SK-N-SH (cell line): ENCODE data around the gene ETV1. TPM values are rescaled to one million over a fixed set of nuclear protein-coding genes. Genes with fewer than 3 reads are reported as not detected.

Source experiments
- CTCF ChIA-PET: fragments of 300-600, 350-600 bp; formaldehyde crosslinking; extraction: SDS; loops from one replicate; lab custom pipeline; 2021; lab: Yijun Ruan, JAX
- POLR2A ChIA-PET: fragments of 350-600 bp; sonication (Branson Sonifier 250); formaldehyde crosslinking; extraction: SDS; loops from one replicate; lab custom pipeline; 2020; ENCODE audit warnings: antibody characterized with exemption, inconsistent platforms; lab: Yijun Ruan, JAX
- DNase-seq: peaks from one replicate; pipeline ENCODE4 v3.0.0; 2012
- H2AFZ ChIP-seq: fragments of 200-600 bp; sonication (generic); 2 replicates; pipeline ENCODE4 v1.8.1; 2016; ENCODE audit warnings: antibody characterized with exemption, mild to moderate bottlenecking, low read depth
- H3F3A ChIP-seq: fragments of 200-600 bp; sonication (generic); replicated peaks from 2 replicates; pipeline ENCODE3; 2016; ENCODE audit warnings: antibody characterized with exemption, mild to moderate bottlenecking; ENCODE audit not compliant: insufficient read depth
- H3K27ac ChIP-seq, 2 experiments: fragments of 200-500 bp in 1 of 2; fragments of 200-600 bp in 1 of 2; sonication (Bioruptor generic) in 1 of 2; sonication (generic), shearing (Covaris generic) in 1 of 2; 2 replicates each; pipeline versions ENCODE4 v1.5.1 to v1.6.1; 2014 to 2016; ENCODE audit warnings: low read depth in 2 of 2, inconsistent platforms in 1 of 2, low read length in 1 of 2, mild to moderate bottlenecking in 1 of 2, mixed read lengths in 1 of 2
- H3K27me3 ChIP-seq: fragments of 200-600 bp; sonication (generic), shearing (Covaris generic); 2 replicates; pipeline ENCODE4 v1.6.1; 2016; ENCODE audit warnings: mixed run types; ENCODE audit not compliant: insufficient read depth
- H3K36me3 ChIP-seq, 2 experiments: fragments of 200-500 bp in 1 of 2; fragments of 200-600 bp in 1 of 2; sonication (Bioruptor generic) in 1 of 2; sonication (generic) in 1 of 2; replicated peaks in 1 of 2; 2 replicates each; pipeline versions ENCODE3 to v1.5.1; 2014 to 2016; ENCODE audit warnings: low read length in 1 of 2, mild to moderate bottlenecking in 1 of 2; ENCODE audit not compliant: insufficient read depth in 2 of 2, control insufficient read depth in 1 of 2
- H3K4me1 ChIP-seq, 2 experiments: fragments of 200-500 bp in 1 of 2; fragments of 200-600 bp in 1 of 2; sonication (Bioruptor generic) in 1 of 2; sonication (generic), shearing (Covaris generic) in 1 of 2; 2 replicates each; pipeline versions ENCODE4 v1.5.1 to v1.6.1; 2014 to 2016; ENCODE audit warnings: low read depth in 1 of 2, low read length in 1 of 2, mixed run types in 1 of 2; ENCODE audit not compliant: insufficient read depth in 2 of 2, control insufficient read depth in 1 of 2
- H3K4me2 ChIP-seq: fragments of 200-600 bp; sonication (generic), shearing (Covaris generic); 2 replicates; pipeline ENCODE4 v1.6.1; 2017; ENCODE audit warnings: mixed run types
- H3K4me3 ChIP-seq, 2 experiments: fragments of 200-500 bp in 1 of 2; fragments of 200-600 bp in 1 of 2; sonication (Bioruptor generic) in 1 of 2; sonication (generic), shearing (Covaris generic) in 1 of 2; 2 replicates each; pipeline versions ENCODE4 v1.5.1 to v1.8.1; 2014 to 2016; ENCODE audit warnings: low read depth in 2 of 2, inconsistent platforms in 1 of 2, low read length in 1 of 2, mild to moderate bottlenecking in 1 of 2, mixed read lengths in 1 of 2, moderate library complexity in 1 of 2
- H3K79me2 ChIP-seq: fragments of 200-600 bp; sonication (generic); 2 replicates; pipeline ENCODE4 v1.8.1; 2017; ENCODE audit warnings: mild to moderate bottlenecking; ENCODE audit not compliant: insufficient read depth
- H3K9ac ChIP-seq: fragments of 200-600 bp; sonication (generic); 2 replicates; pipeline ENCODE4 v1.6.1; 2017; ENCODE audit warnings: mixed run types
- H3K9me2 ChIP-seq: fragments of 200-600 bp; sonication (generic); 2 replicates; pipeline ENCODE4 v1.6.1; 2017; ENCODE audit warnings: mixed run types
- H3K9me3 ChIP-seq: fragments of 200-600 bp; sonication (generic); 2 replicates; pipeline ENCODE4 v1.6.1; 2017; ENCODE audit warnings: mixed run types, mild to moderate bottlenecking, moderate library complexity
- H4K20me1 ChIP-seq: fragments of 200-600 bp; sonication (generic); 2 replicates; pipeline ENCODE4 v1.6.1; 2017; ENCODE audit warnings: mild to moderate bottlenecking, mixed run types; ENCODE audit not compliant: insufficient read depth
- CHD2 ChIP-seq: fragments of 150-350 bp; IDR thresholded peaks from 2 replicates; pipeline ENCODE4 v1.6.1; 2018; ENCODE audit warnings: low read length; ENCODE audit not compliant: partially characterized antibody
- ELF1 ChIP-seq: IDR thresholded peaks from 2 replicates; pipeline ENCODE4 v1.4.0; 2012
- EZH2phosphoT487 ChIP-seq: fragments of 200-600 bp; sonication (generic); IDR thresholded peaks from 2 replicates; pipeline ENCODE4 v1.6.1; 2017; ENCODE audit warnings: low read depth, mixed run types, mild to moderate bottlenecking, antibody characterized with exemption, moderate library complexity, borderline replicate concordance
- FOXJ3 ChIP-seq: sonication (generic); formaldehyde crosslinking; IDR thresholded peaks from 2 replicates; pipeline ENCODE4 v1.5.1; 2020; ENCODE audit warnings: mild to moderate bottlenecking, missing genetic modification reagents
- FOXM1 ChIP-seq: IDR thresholded peaks from 2 replicates; pipeline ENCODE4 v1.4.0; 2012; ENCODE audit warnings: low read depth, mild to moderate bottlenecking
- GABPA ChIP-seq: IDR thresholded peaks from 2 replicates; pipeline ENCODE4 v1.4.0; 2012; ENCODE audit warnings: low read depth, mild to moderate bottlenecking
- GATA2 ChIP-seq: sonication (generic); formaldehyde crosslinking; IDR thresholded peaks from 2 replicates; pipeline ENCODE4 v1.5.0; 2020; ENCODE audit warnings: mild to moderate bottlenecking, missing genetic modification reagents
- NFIC ChIP-seq: IDR thresholded peaks from 2 replicates; pipeline ENCODE4 v1.4.0; 2012; ENCODE audit warnings: borderline replicate concordance
- POLR2AphosphoS5 ChIP-seq: IDR thresholded peaks from 2 replicates; pipeline ENCODE4 v1.6.1; 2012; ENCODE audit warnings: low read depth, low read length
- RFX5 ChIP-seq: IDR thresholded peaks from 2 replicates; pipeline ENCODE4 v1.6.1; 2012; ENCODE audit warnings: mild to moderate bottlenecking, improper control_type of control experiment, low read length
- SMC3 ChIP-seq: IDR thresholded peaks from 2 replicates; pipeline ENCODE4 v1.6.1; 2012; ENCODE audit warnings: low read depth, low read length, improper control_type of control experiment
- TAF1 ChIP-seq: IDR thresholded peaks from 2 replicates; pipeline ENCODE4 v1.6.1; 2012; ENCODE audit warnings: low read depth, mild to moderate bottlenecking, low read length, moderate library complexity, borderline replicate concordance
- TCF12 ChIP-seq: IDR thresholded peaks from 2 replicates; pipeline ENCODE4 v1.4.0; 2012
- TEAD4 ChIP-seq: IDR thresholded peaks from 2 replicates; pipeline ENCODE4 v1.4.0; 2012; ENCODE audit warnings: mild to moderate bottlenecking, borderline replicate concordance; ENCODE audit not compliant: insufficient read depth
- WGBS: methylation state at CpG from one replicate; pipeline ENCODE4 v1.1.6; 2017; ENCODE audit warnings: low lambda C conversion rate; 5-methylcytosine and 5-hydroxymethylcytosine counted together
- polyA plus RNA-seq, 3 experiments: library from polyadenylated mRNA; depleted of rRNA; stranded (reverse); fragments of >200 nt; gene quantifications; 2 replicates each; pipeline ENCODE4 v1.2.3, GENCODE V29; 2012
- TF ChIP-seq, protein P1 (sequence below): IDR thresholded peaks from 2 replicates; pipeline ENCODE4; 2012

The ETV1 gene
- polyA plus RNA-seq, 1 of the 3 experiments (the other 2 are of a cell fraction), result 24.9 TPM

DNA sequence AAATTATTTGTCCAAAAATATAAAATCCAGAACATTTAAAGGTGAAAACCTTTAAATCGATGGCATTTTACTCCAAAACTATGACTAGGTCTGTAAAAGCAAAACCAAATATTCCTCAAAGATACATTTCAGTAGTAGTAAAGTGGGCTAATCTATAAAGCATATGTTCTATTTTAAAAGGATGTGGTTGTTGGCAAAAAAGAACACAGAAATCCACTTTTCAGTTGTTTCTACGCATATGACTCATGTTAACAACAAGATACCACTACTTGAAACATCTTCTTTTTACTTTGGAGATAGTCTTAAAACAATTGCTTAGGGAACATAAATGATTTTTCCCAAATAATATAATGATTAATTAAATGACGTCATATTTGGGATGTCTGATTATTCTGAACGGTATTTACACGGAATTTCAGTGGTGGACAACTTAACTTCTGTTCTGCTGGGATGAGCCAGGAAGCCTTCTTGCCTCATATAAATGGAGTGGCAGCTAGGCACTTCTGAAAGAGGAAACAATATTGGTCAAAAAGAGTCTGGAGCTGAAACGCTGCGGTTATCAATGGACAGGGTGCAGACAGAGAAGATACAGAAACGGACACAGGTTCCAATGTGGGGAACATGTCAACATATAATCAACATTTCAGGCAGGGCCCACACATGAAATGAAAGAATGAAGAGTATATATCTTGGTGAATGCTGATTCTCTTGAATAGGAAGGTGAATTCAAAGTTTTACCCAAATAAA lies 78.5 kb downstream of the ETV1 start:
- Histone ChIP-seq H3K4me1 (peaks cover 0 to 16% of the 10 kb centered on the region in 2 experiments; a peak in 3 of 4 replicates), H3K9me2 (no peaks in the 10 kb centered on the region), H3K4me3 (no peak overlapping the region), H3K36me3 (peaks cover 4 to 11% of the 10 kb centered on the region in 2 experiments), H3K9ac (no peak overlapping the region), H3K4me2 (no peak overlapping the region), H3K9me3 (no peaks in the 10 kb centered on the region), H3K27me3 (no peaks in the 10 kb centered on the region), H3K79me2 (no peaks in the 10 kb centered on the region), H3F3A (peaks cover 8% of the 10 kb centered on the region), H3K27ac (no peak overlapping the region), H4K20me1 (no peaks in the 10 kb centered on the region), H2AFZ (no peak overlapping the region)
- TF ChIP-seq TEAD4 (no peak), GABPA (no peak), ELF1 (no peak), CHD2 (no peak), RFX5 (no peak), TAF1 (no peak), NFIC (no peak), EZH2phosphoT487 (no peak)
- TF ChIP-seq, protein P1, sequence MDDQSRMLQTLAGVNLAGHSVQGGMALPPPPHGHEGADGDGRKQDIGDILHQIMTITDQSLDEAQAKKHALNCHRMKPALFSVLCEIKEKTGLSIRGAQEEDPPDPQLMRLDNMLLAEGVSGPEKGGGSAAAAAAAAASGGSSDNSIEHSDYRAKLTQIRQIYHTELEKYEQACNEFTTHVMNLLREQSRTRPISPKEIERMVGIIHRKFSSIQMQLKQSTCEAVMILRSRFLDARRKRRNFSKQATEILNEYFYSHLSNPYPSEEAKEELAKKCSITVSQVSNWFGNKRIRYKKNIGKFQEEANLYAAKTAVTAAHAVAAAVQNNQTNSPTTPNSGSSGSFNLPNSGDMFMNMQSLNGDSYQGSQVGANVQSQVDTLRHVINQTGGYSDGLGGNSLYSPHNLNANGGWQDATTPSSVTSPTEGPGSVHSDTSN, result no peak
- ChIA-PET POLR2A (no interaction called here), CTCF (interaction anchor here (1.4 to 1.6 kb wide), 3 partner anchors 10 to 777 kb away, joined by 3 to 5 read pairs (median 3); partner anchors contain the start of gene ETV1)
- WGBS, result 94% methylated on average over 8 of the region's 8 CpGs
- no peak for DNase-seq

DNA sequence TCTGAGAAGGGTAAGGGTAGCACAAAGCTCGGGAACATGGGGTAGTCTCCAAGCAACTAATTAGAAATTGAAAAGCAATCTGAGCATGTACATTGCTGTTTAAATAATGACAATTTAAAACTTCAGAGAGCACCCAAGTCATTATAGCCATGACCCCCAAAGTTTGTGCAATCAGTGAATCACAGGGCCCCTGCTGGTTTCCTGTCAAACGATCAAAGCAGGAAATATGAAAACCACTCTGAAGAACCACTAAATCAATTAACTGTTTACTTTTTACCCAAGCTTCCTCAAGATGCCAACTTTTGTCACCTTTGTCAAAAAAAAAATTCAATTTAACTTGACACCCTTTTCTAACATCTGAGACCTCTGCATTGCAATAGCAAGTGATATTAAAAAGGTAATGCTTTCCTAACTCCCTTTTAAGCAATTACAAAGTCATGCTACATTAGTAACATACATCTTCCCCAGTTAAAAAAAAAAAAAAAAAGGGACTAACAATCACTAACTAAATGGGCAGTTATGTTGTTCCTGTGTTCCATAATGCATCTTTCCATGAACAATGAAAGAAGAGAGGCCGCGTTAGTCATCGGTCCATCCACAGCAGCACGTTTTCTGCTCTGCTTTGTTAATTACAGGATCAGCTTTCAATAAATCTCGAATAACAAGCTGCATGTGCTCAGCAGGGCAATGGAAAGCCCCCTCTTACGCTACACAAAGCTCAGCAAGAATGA lies 80.6 kb downstream of the ETV1 start:
- H3K4me3 ChIP-seq, result no peak overlapping the region
- no peak overlapping the region for H2AFZ ChIP-seq
- ChIA-PET POLR2A (no interaction called here), CTCF (interaction anchor here (0.6 to 1.8 kb wide), 5 partner anchors 10 to 783 kb away, joined by 3 to 8 read pairs (median 4); no protein-coding TSS in a partner anchor)
- no peak overlapping the region for H3K27ac ChIP-seq
- H4K20me1 ChIP-seq, result no peaks in the 10 kb centered on the region
- TF ChIP-seq POLR2AphosphoS5, result no peak
- TF ChIP-seq CHD2, result no peak
- TF ChIP-seq FOXM1, result no peak
- no peak for TF ChIP-seq GATA2 (CRISPR knock-in tag)
- TF ChIP-seq FOXJ3, result no peak
- no peak for TF ChIP-seq SMC3
- TF ChIP-seq TCF12, result no peak
- peaks cover 3 to 15% of the 10 kb centered on the region in 2 experiments; a peak in 3 of 4 replicates for H3K4me1 ChIP-seq
- no peaks in the 10 kb centered on the region for H3K9me2 ChIP-seq
- peaks cover 4% of the 10 kb centered on the region for H3F3A ChIP-seq
- H3K4me2 ChIP-seq, result no peak overlapping the region
- no peaks in the 10 kb centered on the region for H3K9me3 ChIP-seq
- peaks cover 4 to 13% of the 10 kb centered on the region in 2 experiments for H3K36me3 ChIP-seq
- no peaks in the 10 kb centered on the region for H3K27me3 ChIP-seq
- H3K9ac ChIP-seq, result no peak overlapping the region
- no peak for DNase-seq
- 88% methylated on average over 8 of the region's 8 CpGs for WGBS
- H3K79me2 ChIP-seq, result no peaks in the 10 kb centered on the region
